NCI-H510A treated with DMSO at 0.1 percent for 48 hours (cell line): ENCODE measurements around the gene N4BP3.
"Not testable (repeated sequence)": the region's sequence is repeated elsewhere in the genome, so short reads cannot be mapped to it uniquely, and the experiment has no call there.

ENCODE experiments used
- DNase-seq: peaks from one replicate; lab custom pipeline; 2025; lab: John Stamatoyannopoulos, UW

The N4BP3 gene

DNA sequence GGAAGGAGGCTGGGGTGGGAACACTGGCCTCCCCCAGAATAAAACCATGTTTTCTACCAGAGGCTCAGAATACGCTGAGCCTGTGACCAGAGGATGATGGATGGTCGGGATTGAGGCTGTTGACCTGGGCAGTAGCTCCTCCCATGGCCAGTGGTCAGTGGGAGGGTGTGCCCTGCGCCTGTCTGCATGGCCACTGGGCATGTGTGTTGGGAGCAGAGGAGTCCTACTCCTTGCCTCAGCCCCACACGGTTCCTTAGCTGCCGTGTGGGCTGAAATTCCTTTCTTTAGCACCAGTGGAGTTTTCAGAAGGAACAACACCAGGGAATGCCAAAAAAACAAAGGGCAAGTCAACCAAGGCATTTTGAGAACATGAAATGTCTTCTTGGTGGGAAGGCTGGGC, 9.0 kb downstream of the N4BP3 start:
- no peak for DNase-seq

DNA sequence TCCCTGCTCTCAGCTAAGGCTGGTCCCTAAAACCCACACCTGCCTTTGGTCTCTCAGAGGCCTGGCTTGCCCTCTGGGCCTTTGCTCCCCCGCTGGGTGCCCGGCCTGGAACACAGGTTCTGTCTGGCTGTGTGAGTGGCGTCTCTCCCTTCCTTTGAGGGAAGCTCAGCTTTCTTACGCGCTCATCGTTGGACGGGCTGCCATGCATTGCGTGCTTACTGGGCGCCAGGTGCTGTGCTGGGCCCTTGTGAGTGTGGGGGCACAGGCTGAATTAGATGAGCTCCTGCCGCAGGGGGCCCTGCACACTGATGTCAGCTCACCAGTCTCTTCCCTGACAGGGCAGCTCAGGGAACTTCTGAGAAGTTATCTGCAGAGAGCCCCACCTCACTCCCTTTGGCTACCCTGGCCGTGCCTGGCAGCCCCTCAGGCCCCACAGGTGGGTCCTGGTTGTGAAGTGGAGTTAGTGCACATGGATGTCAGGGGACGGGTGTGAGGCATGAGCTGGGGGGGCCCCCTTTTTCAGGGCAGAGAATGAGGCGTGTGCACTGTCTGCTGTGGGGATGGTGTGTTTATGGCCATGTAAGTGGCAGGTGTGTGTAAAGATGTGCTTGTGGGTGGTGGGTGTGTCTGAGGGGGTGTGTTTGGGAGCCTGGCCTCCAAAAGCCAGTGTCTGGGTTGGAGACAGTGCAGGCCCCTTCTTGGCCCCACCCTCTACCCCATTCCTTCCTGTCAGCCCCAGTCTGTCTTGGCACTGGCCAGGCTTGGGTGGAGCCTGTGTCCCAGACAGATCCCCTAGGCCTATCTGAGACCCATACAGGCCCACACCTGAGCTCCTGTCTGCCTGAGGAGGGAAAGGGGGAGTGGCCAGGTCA, 10.0 kb downstream of the N4BP3 start:
- no peak for DNase-seq

DNA sequence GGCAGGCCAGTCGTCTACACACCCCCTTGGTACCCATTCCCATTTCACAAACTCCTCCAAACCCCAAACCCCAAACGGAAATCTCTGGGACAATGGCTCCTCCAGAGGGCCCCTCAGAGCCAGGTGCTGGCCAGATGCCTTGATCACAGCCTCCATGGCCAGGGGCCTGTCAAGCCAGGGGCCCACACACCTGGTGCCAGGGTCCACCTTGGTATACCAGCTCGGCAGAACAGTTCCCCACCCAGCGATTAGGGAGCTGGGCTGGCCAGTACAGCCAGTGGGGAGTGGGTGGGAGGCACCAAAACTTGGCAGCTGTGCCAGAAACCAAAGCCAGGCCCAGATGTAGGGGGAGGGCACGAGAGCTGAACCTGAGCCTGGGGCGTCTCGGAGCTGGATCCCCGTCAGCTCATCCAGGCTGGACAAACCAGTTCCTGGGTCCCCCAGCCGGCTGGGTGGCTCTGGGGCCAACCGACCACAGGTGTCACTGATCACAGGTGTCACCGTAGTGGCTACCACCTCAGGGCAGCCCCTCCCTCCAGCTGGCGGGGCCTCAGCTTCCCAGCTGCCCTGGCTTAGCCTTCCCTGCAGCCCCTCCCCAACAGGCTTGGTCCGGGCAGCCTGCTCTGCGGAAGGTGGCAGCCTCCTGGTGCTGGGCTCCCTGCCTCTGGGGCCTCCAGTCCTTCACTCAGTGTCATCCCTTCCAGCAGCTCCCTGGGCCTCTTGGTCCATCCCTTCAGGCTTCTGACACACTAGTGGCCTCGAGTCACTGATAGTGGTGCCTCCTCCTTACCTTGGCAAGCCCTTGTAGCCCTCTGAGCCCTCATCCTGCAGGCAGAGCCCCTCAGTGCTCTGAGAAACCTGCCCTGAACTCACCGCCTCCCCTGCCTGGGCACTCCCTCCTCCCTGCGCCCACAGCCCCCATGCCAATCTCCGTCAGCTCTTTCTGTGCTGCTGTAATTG, 10.9 kb downstream of the N4BP3 start:
- DNase-seq = peak; percentile 64

DNA sequence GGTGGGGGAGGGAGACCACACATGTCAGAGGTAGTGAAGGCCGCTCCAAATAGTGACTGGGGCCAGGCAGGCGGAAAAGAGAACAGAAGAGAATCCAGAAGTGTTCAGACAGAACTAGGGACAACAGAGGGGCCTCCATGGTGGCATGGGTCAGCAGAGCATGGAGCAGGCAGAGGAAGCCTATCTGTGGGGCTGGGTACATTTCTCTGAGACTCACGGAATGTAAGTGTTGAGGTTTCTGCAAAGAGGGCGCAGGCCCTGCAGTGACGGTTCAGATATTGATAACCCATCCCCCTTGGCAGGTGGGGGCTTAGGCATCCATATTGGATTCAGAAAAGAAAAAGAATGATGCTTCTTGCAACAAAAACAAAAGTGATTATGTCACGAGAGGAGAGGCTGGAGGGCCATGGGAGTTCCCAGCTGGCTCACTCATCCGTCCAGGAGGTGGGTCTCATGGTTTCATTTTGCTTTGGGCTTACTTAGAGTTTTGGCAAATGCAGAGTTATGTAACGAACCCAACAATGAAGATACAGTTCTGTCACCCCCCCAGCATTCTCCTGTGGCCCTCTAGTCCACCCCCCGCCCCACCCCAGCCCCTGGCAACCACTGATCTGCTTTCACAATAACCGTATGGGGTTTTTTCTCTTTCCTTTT, 12.0 kb downstream of the N4BP3 start:
- no peak for DNase-seq

DNA sequence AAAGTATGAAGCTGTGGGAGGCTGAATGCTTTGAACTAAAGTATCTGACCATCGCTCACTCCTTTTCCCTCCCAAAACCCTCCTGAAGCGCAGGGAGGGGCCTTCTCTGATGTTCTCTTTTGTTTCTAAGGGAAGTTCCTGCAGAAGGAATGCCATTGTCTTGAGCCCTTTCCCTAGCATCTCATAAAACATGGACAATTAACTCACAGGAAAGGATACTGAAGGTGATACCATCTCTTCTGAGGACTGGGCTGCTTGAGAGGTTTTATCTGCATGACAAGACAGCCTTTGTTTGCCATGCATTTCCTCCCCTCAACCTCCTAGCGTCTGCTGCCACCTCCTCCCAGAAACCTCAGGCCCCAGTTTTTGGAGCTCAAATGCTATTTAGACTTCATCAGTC, 13.2 kb downstream of the N4BP3 start:
- no peak for DNase-seq

DNA sequence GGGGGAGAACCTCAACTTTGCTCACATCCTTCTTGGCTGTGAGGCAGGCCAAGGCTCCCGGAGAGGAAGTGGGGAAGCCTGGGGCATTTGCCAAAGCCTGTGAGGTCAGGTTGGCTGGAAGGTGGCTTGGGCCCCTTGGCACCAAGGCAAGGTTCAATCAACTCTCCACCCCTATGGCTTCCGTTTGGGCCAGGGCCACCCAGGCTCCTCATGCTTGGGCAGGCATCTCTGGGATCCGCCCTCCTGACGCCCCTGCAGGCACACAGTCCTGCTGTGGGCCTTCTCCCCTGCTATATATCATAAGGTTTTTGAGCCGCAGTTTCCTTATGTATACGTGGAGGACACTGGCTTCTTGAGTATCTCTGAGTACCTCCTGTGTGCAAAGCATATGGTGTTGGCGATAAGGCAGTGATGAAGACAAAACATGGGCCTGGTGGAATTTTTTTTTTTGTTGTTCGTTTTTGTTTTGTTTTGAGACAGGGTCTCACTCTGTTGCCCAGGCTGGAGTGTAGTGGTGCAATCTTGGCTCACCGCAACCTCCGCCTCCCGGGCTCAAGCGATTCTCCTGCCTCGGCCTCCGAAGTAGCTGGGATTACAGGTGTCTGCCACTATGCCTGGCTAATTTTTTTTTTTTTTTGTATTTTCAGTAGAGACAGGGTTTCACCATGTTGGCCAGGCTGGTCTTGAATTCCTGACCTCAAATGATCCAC, 14.1 kb downstream of the N4BP3 start:
- not testable (repeated sequence) for DNase-seq

DNA sequence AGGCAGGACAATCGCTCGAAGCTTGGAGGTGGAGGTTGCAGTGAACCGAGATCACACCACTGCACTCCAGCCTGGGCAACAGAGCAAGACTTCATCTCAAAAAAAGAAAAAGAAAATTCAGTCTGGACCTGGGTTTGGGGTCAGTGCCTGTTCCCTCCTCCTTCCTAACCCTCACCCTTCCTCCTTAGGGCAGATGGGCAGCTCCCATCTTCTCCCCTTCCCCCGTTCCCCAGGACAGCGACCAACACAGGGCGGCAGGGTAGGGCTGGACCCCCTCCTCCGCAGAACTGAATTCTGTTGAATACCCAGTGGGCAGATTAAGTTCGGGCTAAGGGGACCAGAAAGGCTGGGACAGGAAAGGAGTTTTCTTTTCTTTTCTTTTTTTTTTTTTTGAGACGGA, 16.0 kb downstream of the N4BP3 start:
- DNase-seq = no peak

DNA sequence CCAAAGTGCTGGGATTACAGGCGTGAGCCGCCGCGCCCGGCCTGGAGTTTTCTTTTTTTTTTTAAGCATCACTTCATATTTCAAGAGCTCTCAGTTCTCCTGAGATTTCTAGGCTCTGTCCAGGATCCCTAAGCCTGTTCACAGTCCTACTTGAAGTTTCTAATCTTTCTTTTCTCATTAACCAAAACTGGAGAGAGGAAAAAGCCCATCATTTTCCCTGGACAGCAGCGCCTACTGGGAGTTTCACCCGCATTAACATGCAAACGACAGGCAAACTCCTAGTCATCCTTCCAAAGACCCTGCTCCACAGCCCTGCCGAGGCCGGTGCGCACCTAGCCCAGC, 16.9 kb downstream of the N4BP3 start:
- DNase-seq = not testable (repeated sequence)

DNA sequence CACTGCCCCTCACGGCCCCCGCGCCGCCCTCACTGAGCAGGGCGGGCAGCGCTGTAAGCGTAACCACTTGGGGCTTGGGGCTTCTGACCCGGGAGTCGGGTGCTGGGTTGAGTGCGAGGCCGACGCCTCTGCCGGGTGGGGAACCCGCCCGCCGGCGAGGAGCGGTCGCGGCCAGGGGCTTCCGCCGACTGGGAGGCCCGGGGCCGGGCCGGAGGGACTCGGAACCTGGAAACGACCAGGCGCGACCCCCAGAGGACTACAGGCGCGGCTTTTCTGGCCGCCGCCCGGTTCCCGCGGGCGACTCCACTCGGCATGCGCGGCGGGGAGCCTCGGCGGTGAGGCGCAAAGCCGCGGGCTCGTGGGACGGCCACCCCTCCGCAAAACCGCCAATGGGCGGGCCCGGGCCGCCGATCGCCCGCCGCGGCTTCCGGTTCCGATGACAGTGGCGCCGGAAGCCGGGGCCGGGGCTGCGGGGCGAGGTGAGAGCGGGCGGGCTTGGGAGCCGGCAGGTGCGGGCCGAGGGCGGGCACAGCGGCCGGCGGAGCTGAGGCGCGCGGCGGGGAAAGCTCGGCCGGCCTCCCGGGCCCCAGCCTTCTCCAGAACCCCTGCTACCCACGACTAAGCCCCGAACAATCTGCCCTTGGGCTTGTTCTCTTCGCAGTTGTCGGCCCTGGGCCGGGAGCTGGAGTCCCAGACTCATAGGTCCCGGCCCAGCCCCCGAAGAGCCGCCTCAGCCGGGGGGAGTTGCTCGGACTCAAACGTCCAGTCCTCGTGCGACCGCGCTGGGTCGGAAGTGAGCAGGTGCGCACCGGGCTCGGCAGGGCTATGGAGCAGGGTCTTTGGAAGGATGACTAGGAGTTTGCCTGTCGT, 17.5 kb downstream of the N4BP3 start, which contains the start of gene RMND5B:
RMND5B (plus strand) TSS at position 439 of the 870 bp plus-strand sequence. CDS start 7,106 bp downstream, outside the sequence.
- peak; percentile 54 for DNase-seq

DNA sequence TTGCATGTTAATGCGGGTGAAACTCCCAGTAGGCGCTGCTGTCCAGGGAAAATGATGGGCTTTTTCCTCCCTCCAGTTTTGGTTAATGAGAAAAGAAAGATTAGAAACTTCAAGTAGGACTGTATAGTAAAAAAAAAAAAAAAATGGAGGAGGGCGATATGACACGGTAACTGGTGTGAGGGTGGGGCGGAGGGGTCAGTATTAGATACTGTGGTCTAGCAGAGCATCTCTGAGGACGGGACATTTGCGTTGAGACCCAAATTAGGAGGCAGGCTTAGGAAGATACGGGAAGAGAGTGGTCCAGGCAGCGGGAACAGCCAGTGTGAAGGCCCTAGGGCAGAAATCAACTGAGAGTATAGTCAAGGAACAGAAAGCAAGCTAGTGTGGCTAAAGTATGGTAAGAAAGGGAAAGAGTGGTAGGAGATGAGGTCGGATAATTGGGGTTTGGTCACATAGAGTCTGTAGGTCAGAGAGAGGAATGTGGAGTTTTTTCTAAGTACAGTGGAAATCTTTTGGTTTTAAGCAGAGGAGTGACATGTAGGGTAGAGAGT, 18.2 kb downstream of the N4BP3 start:
- DNase-seq = no peak

DNA sequence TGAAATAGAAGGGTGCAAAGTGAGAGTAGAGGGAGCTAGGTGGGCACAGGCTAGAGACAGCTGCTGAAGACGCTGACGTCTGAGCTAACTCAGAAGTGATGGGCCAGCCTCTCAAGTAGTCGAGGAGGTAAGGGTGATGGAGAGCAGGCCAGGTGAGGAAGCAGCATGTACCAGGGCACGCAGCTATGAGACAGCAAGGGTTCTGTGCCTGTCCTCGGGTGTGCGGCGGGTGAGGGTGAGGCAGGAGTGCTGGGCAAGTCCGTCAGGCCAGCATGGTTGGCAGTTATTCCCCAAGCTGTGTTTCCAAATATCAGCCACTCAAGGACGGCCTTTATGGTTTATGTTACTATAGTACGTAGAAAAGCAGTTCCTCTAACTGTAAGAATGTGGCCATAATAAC, 23.7 kb downstream of the N4BP3 start:
- DNase-seq = no peak

DNA sequence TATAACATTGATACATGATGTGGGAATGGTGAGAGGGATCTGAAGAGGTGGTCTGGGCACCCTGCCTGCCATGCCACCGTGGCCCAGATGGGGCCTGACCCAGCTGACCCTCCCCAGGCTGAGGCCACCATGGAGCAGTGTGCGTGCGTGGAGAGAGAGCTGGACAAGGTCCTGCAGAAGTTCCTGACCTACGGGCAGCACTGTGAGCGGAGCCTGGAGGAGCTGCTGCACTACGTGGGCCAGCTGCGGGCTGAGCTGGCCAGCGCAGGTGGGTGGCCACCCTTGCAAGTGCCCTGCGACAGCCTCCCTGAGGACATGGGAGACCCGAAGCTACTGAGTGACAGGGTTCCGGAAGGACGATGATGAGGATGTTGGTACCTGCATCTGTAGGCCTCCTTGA, 24.7 kb downstream of the N4BP3 start:
- no peak for DNase-seq

DNA sequence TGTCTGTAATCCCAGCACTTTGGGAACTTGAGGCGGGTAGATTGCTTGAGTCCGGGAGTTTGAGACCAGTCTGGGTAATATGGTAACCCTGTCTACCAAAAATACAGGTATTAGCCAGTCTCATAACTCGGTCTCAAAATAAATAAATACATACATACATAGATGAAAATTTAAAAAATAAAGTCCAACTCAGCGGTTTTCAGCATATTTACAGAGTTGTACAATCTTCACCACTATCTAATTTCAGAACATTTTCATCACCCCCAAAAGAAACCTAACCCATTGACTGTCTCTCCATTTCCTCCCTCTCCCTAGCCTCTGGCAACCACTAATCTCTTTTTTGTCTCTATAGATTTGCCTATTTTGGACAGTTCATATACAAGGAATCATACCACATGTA, 28.2 kb downstream of the N4BP3 start:
- no peak for DNase-seq

DNA sequence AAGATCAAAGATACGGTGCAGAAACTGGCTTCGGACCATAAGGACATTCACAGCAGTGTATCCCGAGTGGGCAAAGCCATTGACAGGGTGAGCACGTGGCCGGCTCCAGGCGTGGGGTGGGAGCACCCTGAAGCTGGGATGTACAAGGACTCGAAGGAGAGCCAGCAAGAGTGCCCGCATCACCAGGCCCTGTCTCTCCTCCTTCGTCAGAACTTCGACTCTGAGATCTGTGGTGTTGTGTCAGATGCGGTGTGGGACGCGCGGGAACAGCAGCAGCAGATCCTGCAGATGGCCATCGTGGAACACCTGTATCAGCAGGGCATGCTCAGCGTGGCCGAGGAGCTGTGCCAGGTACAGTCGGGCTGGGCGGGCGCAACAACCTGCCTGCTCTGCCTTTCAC, 29.3 kb downstream of the N4BP3 start:
- DNase-seq = no peak

DNA sequence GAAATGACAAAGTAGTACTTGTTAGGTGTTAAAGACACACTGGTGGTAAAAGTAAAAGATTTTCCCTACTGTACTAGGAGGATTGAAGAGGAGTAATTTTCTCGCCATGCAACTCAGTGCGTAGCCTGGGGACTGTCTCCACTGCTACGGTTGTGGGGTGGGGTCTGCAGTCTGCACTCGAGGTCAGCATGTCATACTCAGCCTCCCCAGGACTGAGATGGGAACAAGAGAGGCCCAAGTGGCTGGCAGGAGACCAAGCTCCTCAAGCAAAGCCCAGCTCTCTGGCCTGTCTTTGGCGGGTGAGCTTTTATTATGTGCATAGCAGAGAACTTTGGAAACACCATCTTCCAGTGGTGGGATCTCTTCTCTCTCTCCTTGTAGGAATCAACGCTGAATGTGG, 29.9 kb downstream of the N4BP3 start:
- no peak for DNase-seq

DNA sequence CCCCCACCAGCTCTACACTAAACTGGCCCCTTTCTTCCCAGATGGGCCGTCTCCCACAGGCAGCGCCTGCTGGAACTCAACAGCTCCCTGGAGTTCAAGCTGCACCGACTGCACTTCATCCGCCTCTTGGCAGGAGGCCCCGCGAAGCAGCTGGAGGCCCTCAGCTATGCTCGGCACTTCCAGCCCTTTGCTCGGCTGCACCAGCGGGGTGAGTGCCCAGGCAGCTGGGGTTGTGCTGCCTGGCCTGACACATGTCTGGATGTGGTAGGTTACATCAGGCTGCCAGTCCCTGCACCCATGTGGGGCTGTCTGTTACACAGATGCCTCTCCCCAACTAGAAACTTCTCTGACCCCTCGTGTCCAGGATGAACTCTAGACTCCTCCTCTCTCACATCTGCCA, 30.6 kb downstream of the N4BP3 start:
- DNase-seq = no peak

DNA sequence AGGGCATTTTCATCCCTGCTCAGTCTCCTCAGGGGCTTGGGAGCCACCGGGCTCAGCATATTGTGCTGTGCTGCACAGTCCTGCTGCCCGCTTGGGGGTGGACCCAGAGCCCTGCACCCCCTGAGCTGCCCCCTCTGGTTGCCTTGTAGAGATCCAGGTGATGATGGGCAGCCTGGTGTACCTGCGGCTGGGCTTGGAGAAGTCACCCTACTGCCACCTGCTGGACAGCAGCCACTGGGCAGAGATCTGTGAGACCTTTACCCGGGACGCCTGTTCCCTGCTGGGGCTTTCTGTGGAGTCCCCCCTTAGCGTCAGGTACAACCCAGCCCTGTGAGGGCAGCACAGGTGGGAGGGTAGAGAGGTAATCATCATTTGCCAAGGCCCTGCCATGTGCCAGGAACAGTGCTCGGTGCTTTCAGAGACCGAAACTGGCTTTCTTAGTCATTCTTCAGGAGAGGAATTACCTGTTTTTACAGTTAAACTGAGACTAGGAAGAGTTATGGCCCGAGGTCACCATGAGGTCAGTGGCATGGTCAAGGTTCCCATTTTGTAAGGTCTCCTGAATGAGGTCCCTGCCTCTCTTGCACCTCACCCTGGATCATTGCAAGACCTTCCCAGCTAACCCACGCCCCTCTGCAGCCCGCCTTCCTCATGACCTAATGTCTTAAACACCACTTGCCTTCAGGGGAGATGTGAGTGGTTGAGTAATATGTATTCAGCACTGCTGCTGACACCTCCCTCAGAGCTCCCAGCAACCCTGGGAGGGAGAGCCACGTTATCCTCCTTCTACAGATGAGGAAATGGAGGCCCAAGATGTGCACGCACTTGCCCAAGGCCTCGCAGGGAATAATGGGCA, 32.9 kb downstream of the N4BP3 start:
- DNase-seq = peak; percentile 40

DNA sequence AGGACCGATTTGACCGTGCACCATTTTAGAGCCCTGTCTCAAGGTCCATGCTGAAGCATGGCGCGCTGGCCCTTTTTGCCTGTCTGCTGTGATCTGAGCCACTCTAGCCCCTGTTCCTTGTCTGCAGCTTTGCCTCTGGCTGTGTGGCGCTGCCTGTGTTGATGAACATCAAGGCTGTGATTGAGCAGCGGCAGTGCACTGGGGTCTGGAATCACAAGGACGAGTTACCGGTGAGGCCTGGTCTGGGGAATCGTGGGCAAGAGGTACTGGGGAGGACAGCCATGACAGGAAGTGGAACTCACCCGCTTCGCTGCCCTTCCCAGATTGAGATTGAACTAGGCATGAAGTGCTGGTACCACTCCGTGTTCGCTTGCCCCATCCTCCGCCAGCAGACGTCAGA, 34.1 kb downstream of the N4BP3 start:
- DNase-seq = no peak

DNA sequence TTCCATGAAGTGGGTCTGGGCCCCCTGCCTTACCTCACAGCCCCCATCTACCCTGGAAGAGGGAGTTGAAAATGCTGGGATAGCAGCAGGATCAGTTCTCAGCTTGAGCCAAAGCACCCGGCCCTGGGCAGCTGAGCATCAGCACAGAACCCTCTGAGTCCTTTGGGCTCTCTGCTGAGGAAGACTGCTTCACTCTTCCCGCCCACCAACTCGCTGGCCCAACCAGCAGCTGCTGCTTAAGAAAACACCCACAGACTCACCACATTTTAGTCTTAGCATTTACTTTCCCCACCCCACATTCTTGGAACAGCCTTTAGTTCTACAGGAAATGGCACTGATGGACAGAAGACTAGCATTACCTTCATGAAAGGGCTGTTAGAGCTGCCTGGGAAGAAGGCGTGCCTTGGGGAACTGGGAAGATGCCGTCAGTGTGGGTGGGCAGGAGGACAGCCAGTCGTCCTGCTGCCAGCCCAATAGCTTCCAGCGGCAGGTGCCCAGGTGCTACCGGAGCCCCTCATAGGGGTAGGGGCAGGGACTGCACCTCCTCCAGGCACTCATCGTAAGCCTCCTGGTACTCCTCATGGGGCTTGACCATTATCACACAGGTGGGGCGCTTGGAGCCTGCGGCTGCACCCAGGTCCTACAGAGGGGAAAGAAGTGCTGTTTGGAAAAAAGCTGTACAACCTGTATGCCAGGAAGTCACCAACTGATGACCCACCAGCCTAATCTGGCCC, 36.0 kb downstream of the N4BP3 start:
- no peak for DNase-seq
